Measurements from ENCODE around the gene FILIP1. TPM values are rescaled to one million over a fixed set of nuclear protein-coding genes. Genes with fewer than 3 reads are reported as not detected.
A peak's percentile ranks its signal among the peaks of the same experiment; 100 is the strongest.

The FILIP1 gene
- total and polyA plus RNA-seq, 2 of the 8 experiments (the other 6 are each of a cell fraction or from before 2014, with no cell fraction given), result 2.4 to 5.7 TPM

GRCh38 chr6:75378101-75378500 is 115.5 kb downstream of the FILIP1 start:
- no peak overlapping the region for H2AK5ac ChIP-seq (ENCODE audit: low read depth, low read length)
- TF ChIP-seq CHD2 (IDR thresholded peaks at IDR 0.05; ENCODE audit: low read length), result no peak
- no peak for TF ChIP-seq YY1 (IDR thresholded peaks at IDR 0.05; ENCODE audit: low read depth, low read length)
- TF ChIP-seq SIRT6 (IDR thresholded peaks at IDR 0.05; ENCODE audit: low read length), result no peak
- no peak for TF ChIP-seq KDM4A (IDR thresholded peaks at IDR 0.05; ENCODE audit: low read depth, low read length, severe bottlenecking)
- TF ChIP-seq HDAC2 (IDR thresholded peaks at IDR 0.05; ENCODE audit: borderline replicate concordance in 1 of 2, low read depth in 2 of 2, low read length in 2 of 2), result no peak
- TF ChIP-seq RNF2 (IDR thresholded peaks at IDR 0.05; ENCODE audit: borderline replicate concordance, low read depth, low read length, missing control alignments, poor library complexity, severe bottlenecking), result no peak
- TF ChIP-seq JUND (IDR thresholded peaks at IDR 0.05; ENCODE audit: low read length), result no peak
- TF ChIP-seq NANOG (IDR thresholded peaks at IDR 0.05; ENCODE audit: insufficient read depth, low read depth, low read length, poor library complexity, severe bottlenecking), result no peak
- no peak for TF ChIP-seq ASH2L (IDR thresholded peaks at IDR 0.05; ENCODE audit: low read length)
- TF ChIP-seq SUZ12 (IDR thresholded peaks at IDR 0.05; ENCODE audit: low read length), result no peak
- no peak for TF ChIP-seq SRF (IDR thresholded peaks at IDR 0.05; ENCODE audit: low read depth, low read length)
- no peak for TF ChIP-seq EGR1 (IDR thresholded peaks at IDR 0.05; ENCODE audit: borderline replicate concordance, low read depth, low read length)
- TF ChIP-seq TAF7 (optimal IDR thresholded peaks at IDR 0.05; ENCODE audit: borderline replicate concordance, low read depth, low read length), result no peak

More at GRCh38 chr6:75378101-75378500, 115.5 kb downstream of the FILIP1 start:
- Histone ChIP-seq H4K91ac (replicated peaks; ENCODE audit: insufficient read length, low read length) (no peak overlapping the region), H3K9me3 (ENCODE audit: insufficient read depth in 2 of 2, low read depth in 1 of 2, low read length in 1 of 2) (no peaks in the 10 kb centered on the region), H3K56ac (replicated peaks; ENCODE audit: insufficient read length, low read depth, low read length) (no peak overlapping the region), H2BK5ac (ENCODE audit: low read depth, low read length) (peak overlapping the region; percentile 41; the same call in 1 of the 2 replicates), H3K4me2 (ENCODE audit: insufficient read depth in 1 of 2, low read depth in 2 of 2, low read length in 2 of 2) (no peak overlapping the region; a peak in 1 of 4 replicates), H3K9ac (replicated peaks in 1 of 4; ENCODE audit: extremely low read depth in 1 of 4, low read depth in 3 of 4, low read length in 3 of 4) (no peak overlapping the region), H3K79me2 (ENCODE audit: control insufficient read depth in 1 of 2, insufficient read depth in 2 of 2, low read length in 2 of 2) (no peaks in the 10 kb centered on the region), H2BK20ac (ENCODE audit: low read length) (no peak overlapping the region), H3K79me1 (ENCODE audit: low read depth, low read length) (no peaks in the 10 kb centered on the region), H3K23me2 (ENCODE audit: low read depth, low read length) (no peaks in the 10 kb centered on the region), H3K23ac (ENCODE audit: insufficient read length) (no peak overlapping the region), H3K27me3 (replicated peaks in 1 of 4; ENCODE audit: control insufficient read depth in 3 of 4, extremely low read depth in 1 of 4, insufficient read depth in 3 of 4, low read length in 3 of 4) (no peaks in the 10 kb centered on the region), H3K4ac (replicated peaks; ENCODE audit: insufficient read length, low read depth, low read length) (no peak overlapping the region), H3K36me3 (ENCODE audit: control insufficient read depth in 2 of 4, insufficient read depth in 4 of 4, low read length in 3 of 4) (no peaks in the 10 kb centered on the region), H3K27ac (ENCODE audit: low read depth, low read length) (no peak overlapping the region), H3K4me1 (replicated peaks in 1 of 4; ENCODE audit: control insufficient read depth in 3 of 4, insufficient read depth in 4 of 4, low read length in 3 of 4) (peaks cover 4 to 24% (median 13%) of the 10 kb centered on the region in 4 experiments; a peak in 5 of 7 replicates), H4K20me1 (replicated peaks in 1 of 2; ENCODE audit: control insufficient read depth in 1 of 2, insufficient read depth in 2 of 2, low read length in 2 of 2) (no peaks in the 10 kb centered on the region), H4K5ac (ENCODE audit: insufficient read length, low read depth, low read length) (no peak overlapping the region), H2AFZ (ENCODE audit: low read length) (no peak overlapping the region), H2BK15ac (ENCODE audit: low read length) (no peak overlapping the region), H2BK120ac (replicated peaks; ENCODE audit: low read depth, low read length) (no peak overlapping the region), H2BK12ac (ENCODE audit: low read depth, low read length) (0 out of 2 replicates have a peak overlapping the region, but pooled peaks have one; percentile 18), H3K4me3 (ENCODE audit: extremely low read depth in 1 of 4, insufficient read depth in 2 of 4, low read depth in 3 of 4, low read length in 4 of 4) (no peak overlapping the region), H3K18ac (ENCODE audit: extremely low read depth, low read length) (no peak overlapping the region), H3K14ac (ENCODE audit: insufficient read length) (no peak overlapping the region), H4K8ac (ENCODE audit: extremely low read depth, insufficient read depth, low read length) (no peak overlapping the region)
- WGBS, 2 experiments (ENCODE audit: extremely low coverage in 1 of 2, insufficient coverage in 1 of 2, insufficient read length in 1 of 2, insufficient replicate concordance in 2 of 2, low coverage in 1 of 2, low lambda C conversion rate in 2 of 2, missing lambda C conversion rate in 1 of 2), result 45% methylated on average over 2 of the region's 2 CpGs; no CpG with 5 or more reads in 1 of the 2 experiments
- DNase-seq (ENCODE audit: low read depth in 1 of 2, low spot score in 2 of 2), result no peak
- peak; percentile 24 for FAIRE-seq
- CTCF ChIA-PET (ENCODE audit: partially characterized antibody), result interaction anchor here (4.5 kb wide), 1 partner anchor 11 kb away, joined by 22 read pairs; no protein-coding TSS in a partner anchor
- POLR2A ChIA-PET (ENCODE audit: partially characterized antibody), result no interaction called here

Measured in H1 (cell line).